ENCODE results near the gene FAM47E. TPM values are rescaled to one million over a fixed set of nuclear protein-coding genes. Genes with fewer than 3 reads are reported as not detected.

Gene FAM47E
- total RNA-seq, 4 donors from 2014 or later = 1.7 to 7.8 (median 3.1) TPM

DNA sequence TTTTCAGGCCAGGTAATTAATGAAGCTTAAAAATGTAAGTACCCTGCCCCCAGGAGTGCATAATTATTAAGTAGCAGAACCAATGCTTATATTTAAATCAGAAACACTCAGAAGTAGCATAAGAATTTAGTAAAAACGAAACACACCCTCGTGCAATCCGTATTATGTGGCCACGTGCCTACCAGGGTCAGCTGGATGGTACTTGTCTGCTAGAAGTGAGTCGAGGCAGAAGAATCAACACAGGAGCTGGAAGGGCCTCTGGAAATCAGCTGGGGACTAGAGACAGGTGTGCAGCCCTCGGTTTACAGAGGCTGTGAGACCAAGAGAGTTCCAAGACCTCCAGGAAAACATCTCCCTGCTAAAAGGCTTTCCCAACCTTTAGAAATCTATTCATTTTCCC, 559 bp upstream of the FAM47E start:
- no peak for TF ChIP-seq CTCF (IDR thresholded peaks at IDR 0.05)
- ATAC-seq (ENCODE audit: low FRiP score) (no peak), DNase-seq (ENCODE audit: low spot score) (no peak)

DNA sequence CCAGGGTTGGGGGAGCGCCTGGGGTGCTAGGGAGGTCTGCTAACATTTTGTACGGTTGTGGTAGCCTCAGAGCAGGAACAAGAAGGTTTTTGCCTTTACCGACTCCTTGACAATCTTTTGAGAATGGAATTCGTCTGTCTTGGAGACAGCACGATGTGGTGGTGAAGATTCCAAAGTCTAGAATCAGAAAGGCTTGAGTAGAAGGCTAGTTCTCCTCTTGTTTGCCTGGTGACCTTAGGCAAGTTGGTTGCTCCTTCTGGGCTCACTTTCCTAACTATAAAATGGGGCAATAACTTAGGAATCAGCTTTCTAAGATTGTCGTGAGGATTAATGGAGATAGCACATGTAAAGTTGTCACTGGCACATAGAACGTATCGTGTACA, 741 bp downstream of the FAM47E start:
- ATAC-seq (ENCODE audit: low FRiP score) (no peak), DNase-seq (ENCODE audit: low spot score) (no peak)
- no peak for TF ChIP-seq CTCF (IDR thresholded peaks at IDR 0.05)

GRCh38 chr4:76253511-76253910, 2.0 kb downstream of the FAM47E start:
- TF ChIP-seq CTCF (IDR thresholded peaks at IDR 0.05) = no peak
- ATAC-seq (ENCODE audit: low FRiP score) = no peak
- no peak for DNase-seq (ENCODE audit: low spot score)

DNA sequence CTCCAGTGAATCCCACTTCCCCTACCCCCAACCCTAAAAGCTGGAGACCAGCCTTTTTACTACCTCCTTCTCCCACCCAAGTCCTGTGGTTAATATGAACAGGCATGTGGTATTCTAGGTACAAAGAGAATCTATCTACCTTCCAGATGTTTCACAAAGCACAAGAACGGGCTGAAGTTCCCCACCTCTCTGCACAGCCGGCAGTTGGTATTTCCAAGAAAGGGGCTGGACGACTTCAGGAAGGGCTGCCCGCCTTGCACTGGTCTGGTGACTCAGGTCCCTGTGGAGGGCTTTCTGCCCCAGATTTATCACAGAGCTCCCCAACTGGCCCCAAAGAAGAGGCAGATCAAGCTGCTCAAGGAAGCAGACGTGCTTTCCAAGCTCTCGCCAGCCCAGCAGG, 4.5 kb downstream of the FAM47E start:
- no peak for TF ChIP-seq CTCF (IDR thresholded peaks at IDR 0.05)
- DNase-seq (ENCODE audit: low spot score) (no peak), ATAC-seq (ENCODE audit: low FRiP score) (no peak)

- ATAC-seq (ENCODE audit: low FRiP score) = no peak
Observed at GRCh38 chr4:76256968-76257367, 5.4 kb downstream of the FAM47E start.

GRCh38 chr4:76257824-76258223, 6.3 kb downstream of the FAM47E start:
- ATAC-seq (ENCODE audit: low FRiP score) (no peak), DNase-seq (ENCODE audit: low spot score) (no peak)
- no peak for TF ChIP-seq CTCF (IDR thresholded peaks at IDR 0.05)

More at GRCh38 chr4:76256968-76257367, 5.4 kb downstream of the FAM47E start:
- no peak for DNase-seq (ENCODE audit: low spot score)
- TF ChIP-seq CTCF (IDR thresholded peaks at IDR 0.05) = no peak

GRCh38 chr4:76260571-76260970, 9.1 kb downstream of the FAM47E start:
- DNase-seq (ENCODE audit: low spot score) (no peak), ATAC-seq (ENCODE audit: low FRiP score) (no peak)
- no peak for TF ChIP-seq CTCF (IDR thresholded peaks at IDR 0.05)
